GM12878 (cell line): ENCODE measurements around the gene KCNK1. TPM values are rescaled to one million over a fixed set of nuclear protein-coding genes. Genes with fewer than 3 reads are reported as not detected.
A peak's percentile ranks its signal among the peaks of the same experiment; 100 is the strongest.

Experiments
- ATAC-seq: fragments of 200-7000 bp; cut with Tn5 transposase; 3 replicates; pipeline ENCODE4 v1.9.1; 2020; ENCODE audit warnings: mild to moderate bottlenecking, moderate library complexity
- BruUV-seq: library from RNA; stranded (reverse); fragments of 400-500 nt; replicated peaks from 2 replicates; lab custom pipeline; 2021; lab: Mats Ljungman, UMichigan
- CTCF ChIA-PET: fragments of 300-600 bp; sonication (Branson Sonifier 250); formaldehyde crosslinking; extraction: SDS; loops from one replicate; lab custom pipeline; 2021; ENCODE audit warnings: inconsistent platforms; lab: Yijun Ruan, JAX
- POLR2A ChIA-PET: fragments of 350-600 bp; formaldehyde crosslinking; extraction: SDS; loops from one replicate; lab custom pipeline; 2021; ENCODE audit warnings: inconsistent platforms; lab: Charles Lee
- RAD21 ChIA-PET: fragments of 300-600 bp; sonication (Branson Sonifier 250); formaldehyde crosslinking; loops from one replicate; lab custom pipeline; 2023; ENCODE audit warnings: antibody characterized with exemption; ENCODE audit not compliant: unreplicated experiment; lab: Charles Lee
- SMC1A ChIA-PET: fragments of 300-600 bp; sonication (Branson Sonifier 250); formaldehyde crosslinking; loops from one replicate; lab custom pipeline; 2023; ENCODE audit not compliant: unreplicated experiment, uncharacterized antibody; lab: Charles Lee
- DNase-seq: peaks from one replicate; pipeline ENCODE4 v3.0.0-alpha.2; 2011; ENCODE audit warnings: low read depth, low spot score
- FAIRE-seq: peaks from 3 replicates; lab custom pipeline; 2011; peaks lifted over from hg19 to GRCh38; lab: Jason Lieb, UNC
- H2AFZ ChIP-seq: 2 replicates; pipeline ENCODE4 v1.6.0; 2011; ENCODE audit warnings: low read depth, low read length, control low read depth; ENCODE audit not compliant: control insufficient read depth
- H3K27ac ChIP-seq: 2 replicates; pipeline ENCODE4 v1.5.1; 2011; ENCODE audit warnings: control low read depth; ENCODE audit not compliant: control insufficient read depth, insufficient read depth
- H3K27me3 ChIP-seq, 2 experiments: replicated peaks in 1 of 2; 2 replicates each; pipeline versions ENCODE4 v1.6.0 to v1.6.1; 2011; ENCODE audit warnings: low read length in 1 of 2; ENCODE audit not compliant: control insufficient read depth in 2 of 2, insufficient read depth in 2 of 2
- H3K36me3 ChIP-seq, 2 experiments: 2 replicates each; pipeline ENCODE4 v1.5.1; 2011; ENCODE audit warnings: low read length in 1 of 2; ENCODE audit not compliant: control insufficient read depth in 2 of 2, insufficient read depth in 2 of 2
- H3K4me1 ChIP-seq: 2 replicates; pipeline ENCODE4 v1.6.1; 2011; ENCODE audit warnings: mild to moderate bottlenecking, low read length, moderate library complexity, mixed read lengths; ENCODE audit not compliant: control insufficient read depth, insufficient read depth
- H3K4me2 ChIP-seq: 2 replicates; pipeline ENCODE4 v1.6.0; 2011; ENCODE audit warnings: control low read depth; ENCODE audit not compliant: control insufficient read depth, insufficient read depth
- H3K4me3 ChIP-seq: fragments of 200-600 bp; sonication (generic); 2 replicates; pipeline ENCODE4 v1.5.1; 2016
- H3K79me2 ChIP-seq: 2 replicates; pipeline ENCODE4 v1.6.0; 2011; ENCODE audit warnings: low read length; ENCODE audit not compliant: control insufficient read depth, insufficient read depth
- H3K9ac ChIP-seq: 2 replicates; pipeline ENCODE4 v1.8.0; 2011; ENCODE audit warnings: low read length, control low read depth, mixed read lengths; ENCODE audit not compliant: control insufficient read depth, insufficient read depth
- H3K9me3 ChIP-seq: replicated peaks from 3 replicates; pipeline ENCODE4 v1.5.1; 2011; ENCODE audit warnings: mild to moderate bottlenecking, low read length; ENCODE audit not compliant: control insufficient read depth, insufficient read depth
- H4K20me1 ChIP-seq: 2 replicates; pipeline ENCODE4 v1.6.0; 2011; ENCODE audit not compliant: control insufficient read depth, insufficient read depth
- MTA3 ChIP-seq: IDR thresholded peaks from 2 replicates; pipeline ENCODE4 v1.6.1; 2012; ENCODE audit warnings: low read length, inconsistent platforms, borderline replicate concordance
- SREBF1 ChIP-seq: IDR thresholded peaks from 2 replicates; pipeline ENCODE4 v1.6.1; 2012; ENCODE audit warnings: mild to moderate bottlenecking, low read length
- YBX1 ChIP-seq: fragments of 450-650 bp; IDR thresholded peaks from 2 replicates; pipeline ENCODE4 v1.6.1; 2016; ENCODE audit warnings: antibody characterized with exemption
- ZNF217 ChIP-seq: fragments of 450-650 bp; IDR thresholded peaks from 2 replicates; pipeline ENCODE4 v1.6.1; 2017; ENCODE audit warnings: antibody characterized with exemption, mild to moderate bottlenecking
- WGBS: methylation state at CpG from one replicate; pipeline ENCODE4 v1.1.6; 2016; ENCODE audit warnings: low lambda C conversion rate; ENCODE audit not compliant: insufficient replicate concordance, insufficient coverage; ENCODE audit errors: missing lambda C conversion rate; 5-methylcytosine and 5-hydroxymethylcytosine counted together
- in situ Hi-C: fragments of 300-500 bp; cut with MboI; formaldehyde crosslinking; loops from 9 replicates; pipeline ENCODE4 v1.14.3; 2018; ENCODE audit warnings: mixed read lengths
- intact Hi-C: fragments of 100-400 bp; cut with micrococcal nuclease; formaldehyde crosslinking; loops from one replicate; pipeline ENCODE4 v1.14.2; 2022; ENCODE audit not compliant: unreplicated experiment
- polyA plus RNA-seq, 11 experiments: library from polyadenylated mRNA; depleted of rRNA in 4 of 11; unstranded in 6 of 11; stranded (reverse) in 5 of 11; fragments of >200 nt; fragmentation: Nextera tagmentation in 4 of 11; fragmentation: Illumina TruSeq in 1 of 11; extraction: Ambion mirVana in 4 of 11; extraction: Trizol in 1 of 11; gene quantifications; 1 replicate in 1 of 11; 2 replicates in 10 of 11; pipeline versions ENCODE4 v1.2.1 to v1.2.3, GENCODE V29; 2011 to 2016; ENCODE audit warnings: inconsistent platforms in 2 of 11, missing spikeins in 2 of 11, low read depth in 1 of 11
- total RNA-seq, 4 experiments: library from RNA; depleted of rRNA in 3 of 4; stranded (reverse); fragments of >200 nt in 3 of 4; fragmentation: Illumina TruSeq in 1 of 4; extraction: Trizol in 1 of 4; gene quantifications; 2 replicates each; pipeline versions ENCODE4 v1.2.1 to v1.2.3, GENCODE V29; 2013 to 2021

The KCNK1 gene
- total and polyA plus RNA-seq, 10 of the 15 experiments (the other 5 are each of a cell fraction or from before 2014, with no cell fraction given), result 9.4 to 27.6 (median 15.1) TPM

- ChIA-PET RAD21 (no interaction called here), CTCF (interaction anchor here (0.6 to 1.4 kb wide), 2 partner anchors 10 to 1279 kb away, joined by 3 to 7 read pairs; no protein-coding TSS in a partner anchor), POLR2A (interaction anchor here (0.6 kb wide), 1 partner anchor 130 kb away, joined by 5 read pairs; no protein-coding TSS in a partner anchor), SMC1A (interaction anchor here (1.0 to 1.3 kb wide), 3 partner anchors 9 to 54 kb away, joined by 3 to 6 read pairs (median 4); no protein-coding TSS in a partner anchor)
- in situ Hi-C loops, result no loop called here
- Histone ChIP-seq H3K79me2 (no peaks in the 10 kb centered on the region), H3K27ac (no peak overlapping the region), H2AFZ (no peak overlapping the region), H3K9ac (no peak overlapping the region), H3K36me3 (no peaks in the 10 kb centered on the region), H3K27me3 (no peaks in the 10 kb centered on the region), H3K9me3 (no peaks in the 10 kb centered on the region), H3K4me3 (no peak overlapping the region), H3K4me1 (peaks cover 5% of the 10 kb centered on the region; the same call in 1 of the 2 replicates), H3K4me2 (no peak overlapping the region), H4K20me1 (no peaks in the 10 kb centered on the region)
- no peak for TF ChIP-seq YBX1
- no peak for TF ChIP-seq SREBF1
- peak; percentile 44; the same call in 1 of the 2 replicates for TF ChIP-seq ZNF217
- BruUV-seq, result no TSS peak
- intact Hi-C loops, result no loop called here
- DNase-seq (no peak), FAIRE-seq (no peak), ATAC-seq (no peak)
- WGBS, result 19% methylated on average over 2 of the region's 2 CpGs
Measured at GRCh38 chr1:233586301-233586700, 27.6 kb upstream of the KCNK1 start.

- 81% methylated on average over 4 of the region's 4 CpGs for WGBS
- SMC1A ChIA-PET, result interaction anchor here (1.0 to 1.4 kb wide), 4 partner anchors 9 to 126 kb away, joined by 3 to 6 read pairs (median 4); no protein-coding TSS in a partner anchor
- H3K4me2 ChIP-seq, result no peak overlapping the region
- H3K9me3 ChIP-seq, result no peaks in the 10 kb centered on the region
- peaks cover 5% of the 10 kb centered on the region; the same call in 1 of the 2 replicates for H3K4me1 ChIP-seq
- no peaks in the 10 kb centered on the region for H3K79me2 ChIP-seq
- TF ChIP-seq MTA3, result no peak
- TF ChIP-seq ZNF217, result no peak
- no peaks in the 10 kb centered on the region for H3K27me3 ChIP-seq
- H3K27ac ChIP-seq, result no peak overlapping the region
- no peak for FAIRE-seq
- POLR2A ChIA-PET, result interaction anchor here (1.0 kb wide), 1 partner anchor 88 kb away, joined by 3 read pairs; no protein-coding TSS in a partner anchor
- no peaks in the 10 kb centered on the region for H3K36me3 ChIP-seq
- RAD21 ChIA-PET, result interaction anchor here (1.4 kb wide), 1 partner anchor 86 kb away, joined by 3 read pairs; no protein-coding TSS in a partner anchor
- no peak overlapping the region for H2AFZ ChIP-seq
- DNase-seq, result no peak
- intact Hi-C loops, result no loop called here
- in situ Hi-C loops, result no loop called here
- no peak overlapping the region for H3K9ac ChIP-seq
- ATAC-seq, result no peak
- no peak overlapping the region for H3K4me3 ChIP-seq
- H4K20me1 ChIP-seq, result no peaks in the 10 kb centered on the region
- CTCF ChIA-PET, result interaction anchor here (0.6 to 1.4 kb wide), 3 partner anchors 9 to 1280 kb away, joined by 3 to 7 read pairs (median 3); no protein-coding TSS in a partner anchor
- BruUV-seq, result no TSS peak
Measured at GRCh38 chr1:233587196-233587595, 26.7 kb upstream of the KCNK1 start.
